WI38 (cell line): ENCODE results near the gene CUX1.

Experiments used
- H3K4me3 ChIP-seq: 2 replicates; pipeline ENCODE4 v1.5.1; 2011; ENCODE audit warnings: low read depth, mild to moderate bottlenecking, control low read depth, low read length
- TF ChIP-seq, protein P1 (sequence below): IDR thresholded peaks from 2 replicates; pipeline ENCODE4 v1.5.1; 2012; ENCODE audit warnings: low read depth, mild to moderate bottlenecking, control low read depth, low read length

The CUX1 gene

DNA sequence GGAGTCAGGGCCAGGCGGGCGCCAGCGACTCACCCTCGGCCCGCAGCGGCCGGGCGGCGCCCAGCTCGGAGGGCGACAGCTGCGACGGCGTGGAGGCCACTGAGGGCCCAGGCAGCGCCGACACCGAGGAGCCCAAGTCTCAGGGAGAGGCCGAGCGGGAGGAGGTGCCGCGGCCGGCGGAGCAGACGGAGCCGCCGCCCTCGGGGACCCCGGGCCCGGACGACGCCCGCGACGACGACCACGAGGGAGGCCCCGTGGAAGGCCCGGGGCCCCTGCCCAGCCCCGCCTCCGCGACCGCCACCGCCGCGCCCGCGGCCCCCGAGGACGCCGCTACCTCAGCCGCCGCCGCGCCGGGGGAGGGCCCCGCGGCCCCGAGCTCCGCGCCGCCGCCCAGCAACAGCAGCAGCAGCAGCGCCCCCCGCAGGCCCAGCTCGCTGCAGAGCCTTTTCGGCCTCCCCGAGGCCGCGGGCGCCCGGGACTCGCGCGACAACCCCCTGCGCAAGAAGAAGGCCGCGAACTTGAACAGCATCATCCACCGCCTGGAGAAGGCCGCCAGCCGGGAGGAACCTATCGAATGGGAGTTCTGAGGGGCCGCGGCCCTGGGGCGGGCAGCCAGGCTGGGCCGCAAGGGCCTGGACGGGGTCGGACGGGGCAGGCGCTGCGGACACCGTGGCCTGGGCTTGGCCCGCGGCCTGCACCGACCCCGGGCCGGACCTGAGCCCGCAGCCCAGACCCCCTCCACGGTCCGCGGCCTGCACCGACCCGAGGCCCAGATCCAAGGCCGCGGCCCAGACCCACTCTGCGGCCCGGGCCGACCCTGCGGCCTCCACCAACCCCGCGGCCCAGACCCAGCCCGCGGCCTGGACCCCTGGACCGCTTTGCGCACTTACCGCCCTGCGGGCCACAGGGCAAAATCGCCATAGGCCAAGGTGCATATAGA, 431.3 kb downstream of the CUX1 start:
- no peak overlapping the region for H3K4me3 ChIP-seq
- TF ChIP-seq, protein P1, sequence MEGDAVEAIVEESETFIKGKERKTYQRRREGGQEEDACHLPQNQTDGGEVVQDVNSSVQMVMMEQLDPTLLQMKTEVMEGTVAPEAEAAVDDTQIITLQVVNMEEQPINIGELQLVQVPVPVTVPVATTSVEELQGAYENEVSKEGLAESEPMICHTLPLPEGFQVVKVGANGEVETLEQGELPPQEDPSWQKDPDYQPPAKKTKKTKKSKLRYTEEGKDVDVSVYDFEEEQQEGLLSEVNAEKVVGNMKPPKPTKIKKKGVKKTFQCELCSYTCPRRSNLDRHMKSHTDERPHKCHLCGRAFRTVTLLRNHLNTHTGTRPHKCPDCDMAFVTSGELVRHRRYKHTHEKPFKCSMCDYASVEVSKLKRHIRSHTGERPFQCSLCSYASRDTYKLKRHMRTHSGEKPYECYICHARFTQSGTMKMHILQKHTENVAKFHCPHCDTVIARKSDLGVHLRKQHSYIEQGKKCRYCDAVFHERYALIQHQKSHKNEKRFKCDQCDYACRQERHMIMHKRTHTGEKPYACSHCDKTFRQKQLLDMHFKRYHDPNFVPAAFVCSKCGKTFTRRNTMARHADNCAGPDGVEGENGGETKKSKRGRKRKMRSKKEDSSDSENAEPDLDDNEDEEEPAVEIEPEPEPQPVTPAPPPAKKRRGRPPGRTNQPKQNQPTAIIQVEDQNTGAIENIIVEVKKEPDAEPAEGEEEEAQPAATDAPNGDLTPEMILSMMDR = no peak

DNA sequence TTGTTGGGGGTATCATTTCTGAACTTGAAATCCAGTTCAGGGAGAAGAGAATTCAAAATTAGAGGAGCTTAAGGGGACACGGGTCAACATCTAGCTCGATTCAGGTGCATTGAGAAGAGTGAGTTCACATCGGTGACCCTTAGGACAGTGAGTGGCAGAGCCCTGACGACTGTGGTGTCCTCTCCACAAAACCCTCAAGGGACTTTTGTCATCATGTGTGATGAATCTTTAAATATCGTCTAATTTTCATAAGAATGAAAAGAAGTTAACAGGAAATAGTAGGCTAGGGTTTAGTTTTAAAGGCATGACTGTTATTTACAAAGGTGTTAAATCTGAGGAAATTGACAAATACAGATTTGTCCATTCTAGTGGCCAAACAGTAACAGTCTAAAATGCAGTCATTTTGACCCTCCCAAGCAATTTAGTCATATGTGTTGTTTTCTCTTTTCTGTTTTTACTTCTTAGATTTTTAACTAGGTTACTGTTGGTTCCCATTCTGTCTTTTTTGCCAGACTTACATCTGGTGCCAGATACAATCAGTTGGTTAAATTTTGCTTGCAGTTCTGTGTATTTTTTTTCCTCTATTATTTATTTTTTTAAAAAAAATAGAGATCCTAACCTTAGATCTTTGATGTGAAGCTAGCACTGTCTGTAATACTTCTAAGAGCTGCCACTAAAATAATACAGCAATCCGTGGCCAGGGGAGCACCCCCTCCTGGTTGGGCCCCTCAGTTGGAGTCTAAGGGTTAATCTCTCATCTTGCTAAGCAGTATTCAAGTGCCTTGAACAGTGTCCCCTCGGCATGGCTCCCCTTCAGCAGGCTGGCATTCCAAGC, 434.3 kb downstream of the CUX1 start:
- TF ChIP-seq, protein P1 = no peak
- no peak overlapping the region for H3K4me3 ChIP-seq

DNA sequence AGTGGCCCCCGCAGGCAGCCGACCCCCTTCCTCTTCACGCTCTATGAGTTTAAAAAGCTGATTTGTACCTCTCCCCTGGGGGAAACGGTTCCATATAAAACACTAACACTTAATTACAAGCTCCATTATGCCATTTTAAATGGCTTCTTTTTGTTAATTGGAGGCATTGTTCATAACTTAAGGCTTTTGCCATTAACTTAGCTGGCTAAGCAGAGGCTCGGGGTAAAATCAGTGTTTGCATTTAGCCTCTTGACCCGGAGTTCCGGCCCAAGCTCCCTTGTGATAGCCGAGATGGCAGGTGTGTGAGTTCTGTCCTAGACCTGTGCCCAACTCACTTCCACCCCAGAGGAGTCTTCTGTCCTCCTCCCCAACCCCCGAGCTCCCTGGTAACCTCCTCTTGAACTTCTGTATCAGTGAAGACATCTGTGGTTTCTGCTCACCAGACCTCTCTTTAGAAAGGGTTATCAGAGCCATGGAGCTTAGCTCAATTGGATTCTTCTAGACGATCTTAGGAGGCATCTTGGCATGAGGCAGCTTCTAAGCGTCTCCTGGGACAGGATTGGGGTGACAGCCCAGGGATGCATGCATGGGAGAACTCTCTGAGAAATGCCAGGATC, 435.0 kb downstream of the CUX1 start:
- TF ChIP-seq, protein P1 = no peak
- no peak overlapping the region for H3K4me3 ChIP-seq

DNA sequence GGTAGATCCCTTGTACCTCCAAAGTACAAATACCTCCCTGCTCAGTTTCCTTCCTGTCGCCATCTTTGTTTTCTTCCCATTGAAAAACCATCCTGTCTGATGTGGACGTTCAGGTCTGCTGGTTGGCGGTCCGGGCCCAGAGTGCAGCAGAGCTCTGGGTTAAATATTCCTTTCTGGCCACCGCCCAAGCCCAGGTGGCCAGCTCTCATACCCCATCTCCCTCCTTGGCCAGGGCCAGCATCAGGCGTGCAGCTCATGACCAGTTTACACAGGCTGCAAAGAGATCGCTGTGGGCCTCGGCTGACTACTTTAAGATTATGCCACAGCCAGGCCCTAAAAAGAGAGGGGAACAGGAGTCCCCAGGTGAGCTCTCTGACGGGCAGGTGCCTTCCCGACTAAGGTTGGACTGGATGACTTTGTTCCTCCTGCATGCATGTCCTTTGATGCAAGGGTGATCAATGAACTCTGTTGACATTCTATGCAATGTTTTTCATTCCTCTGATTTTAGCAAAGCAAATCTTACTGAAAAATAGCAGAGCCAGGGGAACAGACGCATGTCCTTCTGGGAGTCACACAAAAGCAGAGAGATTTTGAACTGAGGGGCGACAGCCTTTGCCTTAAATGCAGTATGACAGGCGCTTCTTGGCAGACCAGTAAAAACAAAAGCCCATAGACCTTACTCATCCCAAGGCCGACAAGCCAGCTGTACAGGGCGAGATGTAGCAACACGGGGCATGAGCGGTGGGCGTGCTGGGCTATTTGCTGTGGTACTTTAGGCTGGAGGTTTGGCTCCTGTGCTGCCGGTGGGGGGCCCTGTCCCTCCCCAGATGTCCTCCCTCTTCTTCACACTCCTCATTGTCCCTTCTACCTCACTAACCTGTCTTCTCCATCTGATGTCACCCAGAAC, 435.9 kb downstream of the CUX1 start:
- no peak overlapping the region for H3K4me3 ChIP-seq
- TF ChIP-seq, protein P1 = no peak

DNA sequence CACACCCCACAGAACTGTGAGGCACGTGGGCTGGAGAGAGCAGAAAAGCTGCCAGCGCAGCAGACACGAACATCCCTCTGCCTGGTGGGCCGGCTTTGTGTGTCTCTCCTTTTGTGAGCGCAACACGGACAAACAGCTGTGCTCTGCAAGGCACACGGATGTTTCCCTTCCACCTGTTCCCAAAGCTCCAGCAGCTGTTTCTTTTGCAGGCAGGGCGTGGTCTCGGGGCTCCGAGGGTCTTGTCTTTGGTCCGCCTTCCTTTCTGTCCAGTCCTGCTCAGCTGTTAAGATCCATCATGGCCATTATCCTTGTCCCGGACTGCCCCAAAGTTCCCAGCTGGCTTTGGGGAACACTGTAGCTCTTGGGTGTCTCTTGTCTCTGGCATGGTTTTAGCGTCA, 436.5 kb downstream of the CUX1 start:
- no peak overlapping the region for H3K4me3 ChIP-seq

DNA sequence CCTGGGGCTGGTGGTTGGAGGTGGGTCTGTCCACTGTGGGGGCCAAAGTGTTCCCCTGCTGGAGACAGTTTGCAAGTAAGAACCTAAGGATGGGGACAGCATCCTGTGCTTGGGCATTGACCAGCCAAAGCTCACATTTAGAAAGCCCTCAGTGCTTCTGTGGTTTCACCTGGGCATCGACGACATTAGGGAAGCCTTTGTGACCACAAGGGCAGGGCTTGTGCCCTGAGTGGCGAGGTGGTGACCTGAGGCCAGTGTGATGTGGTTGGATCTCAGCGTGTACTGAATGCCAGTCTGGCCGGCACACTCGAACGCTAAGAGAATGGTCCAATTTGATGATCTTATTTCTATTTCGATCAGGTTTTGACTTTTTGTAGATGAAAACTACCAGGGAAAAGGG, 437.1 kb downstream of the CUX1 start:
- TF ChIP-seq, protein P1 = no peak
- no peak overlapping the region for H3K4me3 ChIP-seq

More for the DNA sequence above, 436.5 kb downstream of the CUX1 start:
- TF ChIP-seq, protein P1 = no peak
